SK-N-SH (cell line): ENCODE measurements around the gene CCDC15. TPM values are rescaled to one million over a fixed set of nuclear protein-coding genes. Genes with fewer than 3 reads are reported as not detected.

Experiments
- CTCF ChIA-PET: fragments of 300-600, 350-600 bp; formaldehyde crosslinking; extraction: SDS; loops from one replicate; lab custom pipeline; 2021; lab: Yijun Ruan, JAX
- POLR2A ChIA-PET: fragments of 350-600 bp; sonication (Branson Sonifier 250); formaldehyde crosslinking; extraction: SDS; loops from one replicate; lab custom pipeline; 2020; ENCODE audit warnings: antibody characterized with exemption, inconsistent platforms; lab: Yijun Ruan, JAX
- DNase-seq: peaks from one replicate; pipeline ENCODE4 v3.0.0; 2012
- H2AFZ ChIP-seq: fragments of 200-600 bp; sonication (generic); 2 replicates; pipeline ENCODE4 v1.8.1; 2016; ENCODE audit warnings: antibody characterized with exemption, mild to moderate bottlenecking, low read depth
- H3F3A ChIP-seq: fragments of 200-600 bp; sonication (generic); replicated peaks from 2 replicates; pipeline ENCODE3; 2016; ENCODE audit warnings: antibody characterized with exemption, mild to moderate bottlenecking; ENCODE audit not compliant: insufficient read depth
- H3K27ac ChIP-seq, 2 experiments: fragments of 200-500 bp in 1 of 2; fragments of 200-600 bp in 1 of 2; sonication (Bioruptor generic) in 1 of 2; sonication (generic), shearing (Covaris generic) in 1 of 2; 2 replicates each; pipeline versions ENCODE4 v1.5.1 to v1.6.1; 2014 to 2016; ENCODE audit warnings: low read depth in 2 of 2, inconsistent platforms in 1 of 2, low read length in 1 of 2, mild to moderate bottlenecking in 1 of 2, mixed read lengths in 1 of 2
- H3K27me3 ChIP-seq: fragments of 200-600 bp; sonication (generic), shearing (Covaris generic); 2 replicates; pipeline ENCODE4 v1.6.1; 2016; ENCODE audit warnings: mixed run types; ENCODE audit not compliant: insufficient read depth
- H3K36me3 ChIP-seq, 2 experiments: fragments of 200-500 bp in 1 of 2; fragments of 200-600 bp in 1 of 2; sonication (Bioruptor generic) in 1 of 2; sonication (generic) in 1 of 2; replicated peaks in 1 of 2; 2 replicates each; pipeline versions ENCODE3 to v1.5.1; 2014 to 2016; ENCODE audit warnings: low read length in 1 of 2, mild to moderate bottlenecking in 1 of 2; ENCODE audit not compliant: insufficient read depth in 2 of 2, control insufficient read depth in 1 of 2
- H3K4me1 ChIP-seq, 2 experiments: fragments of 200-500 bp in 1 of 2; fragments of 200-600 bp in 1 of 2; sonication (Bioruptor generic) in 1 of 2; sonication (generic), shearing (Covaris generic) in 1 of 2; 2 replicates each; pipeline versions ENCODE4 v1.5.1 to v1.6.1; 2014 to 2016; ENCODE audit warnings: low read depth in 1 of 2, low read length in 1 of 2, mixed run types in 1 of 2; ENCODE audit not compliant: insufficient read depth in 2 of 2, control insufficient read depth in 1 of 2
- H3K4me2 ChIP-seq: fragments of 200-600 bp; sonication (generic), shearing (Covaris generic); 2 replicates; pipeline ENCODE4 v1.6.1; 2017; ENCODE audit warnings: mixed run types
- H3K4me3 ChIP-seq, 2 experiments: fragments of 200-500 bp in 1 of 2; fragments of 200-600 bp in 1 of 2; sonication (Bioruptor generic) in 1 of 2; sonication (generic), shearing (Covaris generic) in 1 of 2; 2 replicates each; pipeline versions ENCODE4 v1.5.1 to v1.8.1; 2014 to 2016; ENCODE audit warnings: low read depth in 2 of 2, inconsistent platforms in 1 of 2, low read length in 1 of 2, mild to moderate bottlenecking in 1 of 2, mixed read lengths in 1 of 2, moderate library complexity in 1 of 2
- H3K79me2 ChIP-seq: fragments of 200-600 bp; sonication (generic); 2 replicates; pipeline ENCODE4 v1.8.1; 2017; ENCODE audit warnings: mild to moderate bottlenecking; ENCODE audit not compliant: insufficient read depth
- H3K9ac ChIP-seq: fragments of 200-600 bp; sonication (generic); 2 replicates; pipeline ENCODE4 v1.6.1; 2017; ENCODE audit warnings: mixed run types
- H3K9me2 ChIP-seq: fragments of 200-600 bp; sonication (generic); 2 replicates; pipeline ENCODE4 v1.6.1; 2017; ENCODE audit warnings: mixed run types
- H3K9me3 ChIP-seq: fragments of 200-600 bp; sonication (generic); 2 replicates; pipeline ENCODE4 v1.6.1; 2017; ENCODE audit warnings: mixed run types, mild to moderate bottlenecking, moderate library complexity
- H4K20me1 ChIP-seq: fragments of 200-600 bp; sonication (generic); 2 replicates; pipeline ENCODE4 v1.6.1; 2017; ENCODE audit warnings: mild to moderate bottlenecking, mixed run types; ENCODE audit not compliant: insufficient read depth
- CHD2 ChIP-seq: fragments of 150-350 bp; IDR thresholded peaks from 2 replicates; pipeline ENCODE4 v1.6.1; 2018; ENCODE audit warnings: low read length; ENCODE audit not compliant: partially characterized antibody
- FOXM1 ChIP-seq: IDR thresholded peaks from 2 replicates; pipeline ENCODE4 v1.4.0; 2012; ENCODE audit warnings: low read depth, mild to moderate bottlenecking
- JUND ChIP-seq: IDR thresholded peaks from 2 replicates; pipeline ENCODE4 v1.4.0; 2012
- MEF2A ChIP-seq: IDR thresholded peaks from 2 replicates; pipeline ENCODE4 v1.4.0; 2012; ENCODE audit warnings: low read depth, borderline replicate concordance
- NRF1 ChIP-seq: IDR thresholded peaks from 2 replicates; pipeline ENCODE4 v1.6.1; 2012; ENCODE audit warnings: low read depth, mild to moderate bottlenecking, low read length
- POLR2AphosphoS5 ChIP-seq: IDR thresholded peaks from 2 replicates; pipeline ENCODE4 v1.6.1; 2012; ENCODE audit warnings: low read depth, low read length
- RAD21 ChIP-seq: IDR thresholded peaks from 2 replicates; pipeline ENCODE4 v1.6.1; 2012; ENCODE audit warnings: mild to moderate bottlenecking, low read length
- REST ChIP-seq: IDR thresholded peaks from 2 replicates; pipeline ENCODE4 v1.6.1; 2012; ENCODE audit warnings: mild to moderate bottlenecking, low read depth, low read length, moderate library complexity
- SIN3A ChIP-seq: IDR thresholded peaks from 2 replicates; pipeline ENCODE4 v1.6.1; 2012; ENCODE audit warnings: low read depth, mild to moderate bottlenecking, low read length, moderate library complexity, borderline replicate concordance
- TAF1 ChIP-seq: IDR thresholded peaks from 2 replicates; pipeline ENCODE4 v1.6.1; 2012; ENCODE audit warnings: low read depth, mild to moderate bottlenecking, low read length, moderate library complexity, borderline replicate concordance
- TEAD4 ChIP-seq: IDR thresholded peaks from 2 replicates; pipeline ENCODE4 v1.4.0; 2012; ENCODE audit warnings: mild to moderate bottlenecking, borderline replicate concordance; ENCODE audit not compliant: insufficient read depth
- ZBTB33 ChIP-seq: IDR thresholded peaks from 2 replicates; pipeline ENCODE4 v1.4.0; 2012; ENCODE audit warnings: low read depth, borderline replicate concordance
- WGBS: methylation state at CpG from one replicate; pipeline ENCODE4 v1.1.6; 2017; ENCODE audit warnings: low lambda C conversion rate; 5-methylcytosine and 5-hydroxymethylcytosine counted together
- polyA plus RNA-seq, 3 experiments: library from polyadenylated mRNA; depleted of rRNA; stranded (reverse); fragments of >200 nt; gene quantifications; 2 replicates each; pipeline ENCODE4 v1.2.3, GENCODE V29; 2012

Gene CCDC15
- polyA plus RNA-seq, 1 of the 3 experiments (the other 2 are of a cell fraction) = 0.69 TPM

GRCh38 chr11:124916370-124916710 is 37.7 kb upstream of the CCDC15 start (continued):
- no peak for TF ChIP-seq TEAD4
- TF ChIP-seq CHD2 = no peak

GRCh38 chr11:124917115-124917637 is 36.8 kb upstream of the CCDC15 start:
- H3K27me3 ChIP-seq = no peaks in the 10 kb centered on the region
- no peak for TF ChIP-seq JUND
- TF ChIP-seq RAD21 = no peak
- no peak for TF ChIP-seq NRF1
- no peak for TF ChIP-seq REST
- TF ChIP-seq SIN3A = no peak
- no peak for TF ChIP-seq FOXM1
- TF ChIP-seq ZBTB33 = no peak
- TF ChIP-seq MEF2A = no peak
- no peak for TF ChIP-seq CHD2
- no peak for TF ChIP-seq POLR2AphosphoS5
- no peak for TF ChIP-seq TAF1
- H2AFZ ChIP-seq = no peak overlapping the region
- H4K20me1 ChIP-seq = no peaks in the 10 kb centered on the region
- H3K36me3 ChIP-seq = no peaks in the 10 kb centered on the region
- peaks cover 0 to 3% of the 10 kb centered on the region in 2 experiments; a peak in 1 of 4 replicates for H3K4me1 ChIP-seq
- no peak overlapping the region for H3K4me2 ChIP-seq
- no peak overlapping the region for H3K4me3 ChIP-seq
- CTCF ChIA-PET = no interaction called here
- peaks cover 3% of the 10 kb centered on the region for H3F3A ChIP-seq
- no peak overlapping the region for H3K27ac ChIP-seq
- H3K9me3 ChIP-seq = no peaks in the 10 kb centered on the region
- no peaks in the 10 kb centered on the region for H3K79me2 ChIP-seq
- no peaks in the 10 kb centered on the region for H3K9me2 ChIP-seq
- POLR2A ChIA-PET = no interaction called here
- WGBS = 75% methylated on average over 6 of the region's 6 CpGs
- DNase-seq = no peak
- H3K9ac ChIP-seq = no peak overlapping the region
